Measurements from ENCODE around the gene SFT2D1.

Gene SFT2D1

GRCh38 chr6:166331503-166332415 is 10.6 kb downstream of the SFT2D1 start:
- DNase-seq = no peak

- DNase-seq = no peak
These were observed 11.7 kb downstream of the SFT2D1 start for GRCh38 chr6:166330612-166331011.

- no peak for DNase-seq
These were observed 16.8 kb downstream of the SFT2D1 start for GRCh38 chr6:166325383-166326042.

- no peak for DNase-seq
These were observed 18.9 kb downstream of the SFT2D1 start for GRCh38 chr6:166323395-166323794.

GRCh38 chr6:166318649-166319600 is 23.4 kb downstream of the SFT2D1 start:
- DNase-seq = no peak

- no peak for DNase-seq
These were observed 24.1 kb downstream of the SFT2D1 start for GRCh38 chr6:166318227-166318626.

- DNase-seq = no peak
These were observed 24.8 kb downstream of the SFT2D1 start for GRCh38 chr6:166317261-166318212.

- DNase-seq = no peak
These were observed 26.9 kb downstream of the SFT2D1 start for GRCh38 chr6:166315436-166315835.

- DNase-seq = no peak
These were observed 27.9 kb downstream of the SFT2D1 start for GRCh38 chr6:166314454-166314853.

GRCh38 chr6:166313255-166314070 is 28.9 kb downstream of the SFT2D1 start:
- DNase-seq = no peak

- no peak for DNase-seq
These were observed 29.5 kb downstream of the SFT2D1 start for GRCh38 chr6:166312832-166313231.

- no peak for DNase-seq
These were observed 31.7 kb downstream of the SFT2D1 start for GRCh38 chr6:166310634-166311033.

- DNase-seq = no peak
These were observed 32.4 kb downstream of the SFT2D1 start for GRCh38 chr6:166309977-166310376.

- DNase-seq = peak; percentile 62 to 83
These were observed 33.4 kb downstream of the SFT2D1 start for GRCh38 chr6:166308769-166309589.

- DNase-seq = no peak
These were observed 34.1 kb downstream of the SFT2D1 start, which contains the start of gene PRR18 for GRCh38 chr6:166308033-166308768. Gene PRR18, minus strand, starts transcription at chr6:166308392. Its CDS starts 250 bp downstream, at chr6:166308142.

GRCh38 chr6:166307082-166308032 is 35.0 kb downstream of the SFT2D1 start:
- DNase-seq = no peak

- DNase-seq = no peak
These were observed 35.8 kb downstream of the SFT2D1 start for GRCh38 chr6:166306378-166307081.

All from NCI-H2081 (cell line).